Raji (cell line): Measurements from ENCODE around the gene PRIM1.

Experiments
- POLR2A ChIP-seq: IDR thresholded peaks from 2 replicates; pipeline ENCODE4 v1.6.1; 2011; ENCODE audit warnings: low read depth, low read length, control low read depth; ENCODE audit not compliant: insufficient read depth

The PRIM1 gene

GRCh38 chr12:56760460-56760859, 8.3 kb upstream of the PRIM1 start:
- TF ChIP-seq POLR2A, result no peak

DNA sequence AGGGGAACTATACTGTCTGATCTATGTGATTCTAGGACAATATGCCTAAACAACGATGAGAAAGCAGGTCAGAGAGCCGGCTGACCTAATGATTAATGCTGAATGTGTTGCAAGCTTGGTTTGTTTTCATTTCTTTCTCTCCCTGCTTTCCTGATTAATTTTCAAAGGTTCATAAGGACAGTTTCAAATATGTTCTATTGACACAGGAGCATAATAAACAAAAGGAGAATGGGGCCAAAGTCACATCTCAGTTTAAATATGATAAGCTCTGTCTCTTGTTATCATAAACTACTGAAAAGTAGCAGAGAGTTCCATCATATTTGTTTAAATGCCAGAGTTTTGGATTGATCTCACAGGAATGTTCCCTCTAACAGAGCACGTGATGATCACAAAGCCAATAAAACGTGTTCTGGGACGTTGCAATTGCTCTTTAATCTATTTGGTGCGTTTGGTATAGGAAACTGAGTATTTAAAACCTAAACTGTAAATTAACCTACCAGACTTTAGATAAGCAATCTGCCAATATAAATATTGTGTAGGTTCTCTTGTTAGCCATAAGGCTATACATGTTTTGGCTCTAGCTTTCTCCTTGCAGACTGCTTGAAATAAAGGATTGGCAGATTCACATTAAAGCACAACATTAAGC, 7.3 kb upstream of the PRIM1 start:
- no peak for TF ChIP-seq POLR2A

DNA sequence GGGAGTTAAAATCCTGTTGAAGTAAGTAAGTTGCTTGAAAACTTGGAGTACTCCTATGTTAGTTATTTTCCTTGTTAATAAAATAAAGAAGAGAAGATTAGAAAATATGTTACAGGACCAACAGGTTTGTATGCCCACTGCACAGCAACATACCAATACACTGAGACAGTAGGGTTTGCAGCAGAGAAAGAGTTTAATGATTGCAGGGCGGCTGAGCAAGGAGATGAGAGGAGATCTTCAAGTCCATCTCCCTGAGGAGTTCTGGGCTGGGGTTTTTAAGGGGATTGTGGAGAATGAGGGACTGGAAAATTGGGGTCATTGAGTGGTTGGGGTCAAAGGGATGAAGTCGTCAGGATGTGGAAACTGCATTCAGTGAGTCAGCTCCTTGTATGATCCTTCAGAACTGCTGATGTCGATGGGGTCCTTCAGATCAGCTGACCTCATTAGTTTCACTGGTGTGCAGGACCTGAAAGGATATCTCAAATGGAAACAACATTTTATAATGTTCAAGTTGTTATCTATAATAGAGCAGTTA, 6.7 kb upstream of the PRIM1 start:
- TF ChIP-seq POLR2A, result no peak

GRCh38 chr12:56753566-56753965, 1.4 kb upstream of the PRIM1 start:
- no peak for TF ChIP-seq POLR2A

GRCh38 chr12:56749853-56750252, 2.3 kb downstream of the PRIM1 start:
- no peak for TF ChIP-seq POLR2A

DNA sequence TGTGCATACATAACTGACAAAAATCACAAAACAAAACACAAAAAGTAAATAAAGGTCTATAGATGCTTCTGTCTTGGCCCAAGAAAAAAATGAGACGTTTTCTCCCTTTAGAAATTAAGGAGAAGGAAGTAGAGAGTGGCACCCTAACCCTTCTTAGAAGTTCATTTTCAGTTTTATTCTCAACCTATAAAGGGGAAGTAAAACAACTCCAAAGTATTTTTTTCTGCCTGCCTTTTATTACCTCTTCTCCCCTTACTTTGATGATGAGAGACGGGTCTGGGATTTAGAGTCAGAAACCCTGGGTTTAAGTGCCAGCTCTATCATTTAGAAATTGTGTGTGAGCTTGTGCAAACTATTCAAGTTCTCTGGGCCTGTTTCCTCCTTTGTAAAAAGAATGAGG, 2.8 kb downstream of the PRIM1 start:
- TF ChIP-seq POLR2A, result no peak

DNA sequence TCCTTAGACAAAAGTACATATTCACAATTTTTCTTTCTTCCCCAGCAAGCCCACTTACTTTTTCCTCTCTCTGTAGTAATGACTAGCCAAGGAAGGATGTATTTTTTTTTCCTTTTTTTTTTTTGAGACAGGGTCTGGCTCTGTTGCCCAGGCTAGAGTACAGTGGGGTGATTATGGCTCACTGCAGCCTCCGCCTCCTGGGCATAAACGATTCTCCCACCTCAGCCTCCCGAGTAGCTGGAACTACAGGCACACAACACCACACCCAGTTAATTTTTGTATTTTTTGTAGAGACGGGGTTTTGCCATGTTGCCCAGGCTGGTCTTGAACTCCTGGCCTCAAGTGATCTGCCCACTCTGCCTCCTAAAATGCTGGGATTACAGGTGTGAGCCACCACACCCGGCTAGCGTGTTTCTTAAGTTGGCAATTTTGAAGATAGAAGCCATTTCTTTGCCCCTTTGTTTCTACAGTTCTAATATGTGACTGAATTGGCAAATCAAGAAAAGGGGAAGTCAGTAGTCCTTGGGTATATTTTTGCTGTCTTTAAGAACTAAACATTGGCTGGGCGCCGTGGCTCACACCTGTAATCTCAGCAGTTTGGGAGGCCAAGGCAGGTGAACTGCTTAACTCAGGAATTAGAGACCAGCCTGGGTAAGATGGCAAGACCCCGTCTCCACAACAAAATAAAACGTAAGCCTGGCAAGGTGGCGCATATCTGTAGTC, 23.8 kb downstream of the PRIM1 start:
- no peak for TF ChIP-seq POLR2A

GRCh38 chr12:56725723-56726102, 26.4 kb downstream of the PRIM1 start:
- TF ChIP-seq POLR2A, result no peak

- peak; percentile 95 for TF ChIP-seq POLR2A
Observed at GRCh38 chr12:56724972-56725722, 27.0 kb downstream of the PRIM1 start, which contains the start of gene NACA. TSS of gene NACA (minus strand) at chr12:56725299. CDS start at chr12:56724521, 778 bp downstream.

GRCh38 chr12:56724701-56724971, 27.5 kb downstream of the PRIM1 start:
- no peak for TF ChIP-seq POLR2A

DNA sequence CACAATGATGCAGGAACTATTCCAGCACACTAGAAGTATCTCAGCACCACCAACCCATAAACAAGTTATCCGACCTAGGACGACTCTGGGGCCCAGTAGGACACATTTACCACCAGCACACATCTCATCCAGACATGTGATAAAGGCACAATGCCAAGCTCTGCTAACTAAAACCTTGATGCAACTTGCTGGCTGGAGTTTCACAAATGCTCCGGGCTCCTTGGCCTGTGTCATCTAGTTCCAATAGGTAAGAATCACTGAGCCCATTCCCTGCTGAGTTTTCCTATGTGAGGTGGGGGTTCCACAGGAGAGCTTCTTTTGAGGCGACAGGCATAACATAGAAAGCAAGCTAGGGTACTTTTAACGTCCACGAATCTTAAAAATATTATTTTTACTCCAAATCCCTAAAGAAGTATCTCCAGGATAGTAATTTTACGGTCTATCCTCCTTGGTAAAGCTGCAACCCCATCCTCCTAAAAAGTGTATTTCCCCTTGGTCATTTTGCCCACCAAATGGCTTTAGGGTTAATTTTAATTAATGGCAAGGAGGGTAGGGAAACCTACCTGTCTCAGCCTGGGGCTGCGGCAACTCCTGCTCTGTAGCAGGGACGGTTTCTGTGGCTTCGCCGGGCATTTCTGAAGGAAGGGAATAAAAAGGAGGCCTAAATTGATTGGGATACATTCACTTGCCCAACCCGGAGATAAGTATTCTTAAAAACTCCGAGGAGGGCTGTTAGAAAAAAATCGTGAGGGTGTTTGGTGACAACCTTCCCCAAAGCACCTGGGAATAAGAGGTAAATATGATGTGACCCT, 28.0 kb downstream of the PRIM1 start:
- no peak for TF ChIP-seq POLR2A

GRCh38 chr12:56723352-56723751, 28.8 kb downstream of the PRIM1 start:
- no peak for TF ChIP-seq POLR2A

GRCh38 chr12:56722832-56723231, 29.3 kb downstream of the PRIM1 start:
- no peak for TF ChIP-seq POLR2A

GRCh38 chr12:56721721-56722120, 30.4 kb downstream of the PRIM1 start:
- no peak for TF ChIP-seq POLR2A

- no peak for TF ChIP-seq POLR2A
Observed at GRCh38 chr12:56721216-56721615, 30.9 kb downstream of the PRIM1 start.
